ENCODE measurements around the gene LMF2.

GRCh38 chr22:50531546-50531961, 24.1 kb upstream of the LMF2 start:
- TF ChIP-seq POLR2A (IDR thresholded peaks at IDR 0.05; ENCODE audit: extremely low read depth, insufficient read length) (no peak), MAX (IDR thresholded peaks at IDR 0.05; ENCODE audit: low read depth, low read length) (peak; percentile 25; the same call in 1 of the 2 replicates), CTCF (IDR thresholded peaks at IDR 0.05; ENCODE audit: low read depth, low read length) (no peak)

Measured in NB4 (cell line).